IMR-90 (cell line): ENCODE measurements around the gene ATP2C2. TPM values are rescaled to one million over a fixed set of nuclear protein-coding genes. Genes with fewer than 3 reads are reported as not detected.

ENCODE experiments used
- ATAC-seq: fragments of 200-7000 bp; cut with Tn5 transposase; 2 replicates; pipeline ENCODE4 v1.9.1; 2020; ENCODE audit warnings: low read depth, mild to moderate bottlenecking, moderate library complexity
- BruUV-seq: library from RNA; stranded (reverse); fragments of 400-500 nt; replicated peaks from 2 replicates; lab custom pipeline; 2021; lab: Mats Ljungman, UMichigan
- CTCF ChIA-PET: fragments of 300-600 bp; formaldehyde crosslinking; extraction: SDS; loops from one replicate; lab custom pipeline; 2021; ENCODE audit warnings: antibody characterized with exemption; lab: Yijun Ruan, JAX
- POLR2A ChIA-PET: fragments of 300-600 bp; sonication (Branson Sonifier 250); formaldehyde crosslinking; loops from one replicate; lab custom pipeline; 2022; ENCODE audit warnings: antibody characterized with exemption; ENCODE audit not compliant: unreplicated experiment; lab: Charles Lee
- DNase-seq: peaks from one replicate; pipeline ENCODE4 v3.0.0; 2013
- H2AFZ ChIP-seq: replicated peaks from 2 replicates; pipeline ENCODE3; 2013; ENCODE audit warnings: low read length, mild to moderate bottlenecking; ENCODE audit not compliant: poor library complexity
- H2AK5ac ChIP-seq: 2 replicates; pipeline ENCODE4 v1.6.1; 2013; ENCODE audit warnings: low read depth, low read length, inconsistent platforms
- H2AK9ac ChIP-seq: replicated peaks from 2 replicates; pipeline ENCODE3; 2013; ENCODE audit warnings: mild to moderate bottlenecking, low read depth, low read length, moderate library complexity; ENCODE audit not compliant: poor library complexity
- H2BK120ac ChIP-seq: 2 replicates; pipeline ENCODE4 v1.6.1; 2013; ENCODE audit warnings: low read depth, low read length, inconsistent platforms
- H2BK15ac ChIP-seq: 3 replicates; pipeline ENCODE4 v1.6.1; 2013; ENCODE audit warnings: low read depth, low read length, inconsistent platforms
- H2BK20ac ChIP-seq: 2 replicates; pipeline ENCODE4 v1.6.1; 2013; ENCODE audit warnings: low read depth, mild to moderate bottlenecking, inconsistent platforms, low read length, moderate library complexity
- H2BK5ac ChIP-seq: 2 replicates; pipeline ENCODE4 v1.6.1; 2013; ENCODE audit warnings: mild to moderate bottlenecking, low read depth, low read length, inconsistent platforms; ENCODE audit not compliant: poor library complexity, severe bottlenecking
- H3K14ac ChIP-seq: replicated peaks from 2 replicates; pipeline ENCODE4 v1.6.1; 2013; ENCODE audit warnings: low read depth, low read length, inconsistent platforms
- H3K18ac ChIP-seq: 2 replicates; pipeline ENCODE4 v1.6.1; 2013; ENCODE audit warnings: low read depth, low read length, control low read depth
- H3K23ac ChIP-seq: 2 replicates; pipeline ENCODE4 v1.6.1; 2013; ENCODE audit warnings: low read depth, low read length, inconsistent platforms
- H3K27ac ChIP-seq: 2 replicates; pipeline ENCODE4 v1.5.1; 2013; ENCODE audit warnings: mild to moderate bottlenecking, control low read depth, low read length; ENCODE audit not compliant: insufficient read depth
- H3K27me3 ChIP-seq: 2 replicates; pipeline ENCODE4 v1.6.1; 2013; ENCODE audit warnings: low read length; ENCODE audit not compliant: control insufficient read depth, insufficient read depth
- H3K36me3 ChIP-seq: 2 replicates; pipeline ENCODE4 v1.6.1; 2013; ENCODE audit warnings: low read length, mixed read lengths; ENCODE audit not compliant: control insufficient read depth, insufficient read depth
- H3K4ac ChIP-seq: 2 replicates; pipeline ENCODE4 v1.6.1; 2013; ENCODE audit warnings: low read depth, low read length, inconsistent platforms
- H3K4me1 ChIP-seq: 2 replicates; pipeline ENCODE4 v1.6.1; 2013; ENCODE audit warnings: low read length, mixed read lengths; ENCODE audit not compliant: control insufficient read depth, insufficient read depth
- H3K4me2 ChIP-seq: 2 replicates; pipeline ENCODE4 v1.6.1; 2013; ENCODE audit warnings: low read depth, mild to moderate bottlenecking, control low read depth, low read length, moderate library complexity
- H3K4me3 ChIP-seq: 2 replicates; pipeline ENCODE4 v1.5.1; 2013; ENCODE audit warnings: low read depth, mild to moderate bottlenecking, control low read depth, low read length, moderate library complexity; ENCODE audit not compliant: insufficient read depth
- H3K56ac ChIP-seq: 2 replicates; pipeline ENCODE4 v1.6.1; 2013; ENCODE audit warnings: low read length, inconsistent platforms; ENCODE audit not compliant: insufficient read depth; ENCODE audit errors: extremely low read depth
- H3K79me1 ChIP-seq, 2 experiments: 2 replicates each; pipeline ENCODE4 v1.6.1; 2013; ENCODE audit warnings: low read length in 2 of 2, inconsistent platforms in 1 of 2, low read depth in 1 of 2
- H3K9ac ChIP-seq: 2 replicates; pipeline ENCODE4 v1.6.1; 2013; ENCODE audit warnings: low read depth, low read length, control low read depth
- H3K9me1 ChIP-seq: 2 replicates; pipeline ENCODE4 v1.6.1; 2013; ENCODE audit warnings: low read length, inconsistent platforms; ENCODE audit not compliant: insufficient read depth
- H3K9me3 ChIP-seq: 2 replicates; pipeline ENCODE4 v1.6.1; 2013; ENCODE audit warnings: low read length; ENCODE audit not compliant: control insufficient read depth, insufficient read depth
- H4K20me1 ChIP-seq: 2 replicates; pipeline ENCODE4 v1.6.1; 2013; ENCODE audit warnings: low read length, inconsistent platforms; ENCODE audit not compliant: insufficient read depth
- H4K5ac ChIP-seq: 2 replicates; pipeline ENCODE4 v1.6.1; 2013; ENCODE audit warnings: mild to moderate bottlenecking, low read depth, low read length, control low read depth
- H4K8ac ChIP-seq, 2 experiments: 2 replicates each; pipeline ENCODE4 v1.6.1; 2013; ENCODE audit warnings: low read depth in 2 of 2, low read length in 2 of 2, control low read depth in 1 of 2, inconsistent platforms in 1 of 2
- H4K91ac ChIP-seq: 2 replicates; pipeline ENCODE4 v1.6.1; 2013; ENCODE audit warnings: low read depth, low read length, inconsistent platforms; ENCODE audit not compliant: insufficient read depth
- BHLHE40 ChIP-seq: fragments of 150-350 bp; IDR thresholded peaks from 2 replicates; pipeline ENCODE4 v1.6.1; 2016; ENCODE audit warnings: mild to moderate bottlenecking, low read depth, low read length
- CEBPB ChIP-seq: IDR thresholded peaks from 2 replicates; pipeline ENCODE4 v1.6.1; 2012; ENCODE audit warnings: low read depth, low read length, improper control_type of control experiment
- CHD1 ChIP-seq: IDR thresholded peaks from 2 replicates; pipeline ENCODE4 v1.6.1; 2012; ENCODE audit warnings: low read depth, low read length, improper control_type of control experiment
- FOS ChIP-seq: fragments of 150-350 bp; IDR thresholded peaks from 2 replicates; pipeline ENCODE4 v1.6.1; 2016; ENCODE audit warnings: low read depth, low read length
- MAFK ChIP-seq: IDR thresholded peaks from 2 replicates; pipeline ENCODE4 v1.6.1; 2012; ENCODE audit warnings: low read depth, low read length, improper control_type of control experiment
- MAZ ChIP-seq: IDR thresholded peaks from 2 replicates; pipeline ENCODE4 v1.6.1; 2012; ENCODE audit warnings: low read depth, mild to moderate bottlenecking, low read length, improper control_type of control experiment, moderate library complexity, borderline replicate concordance
- MXI1 ChIP-seq: IDR thresholded peaks from 2 replicates; pipeline ENCODE4 v1.6.1; 2012; ENCODE audit warnings: low read depth, mild to moderate bottlenecking, low read length, moderate library complexity, borderline replicate concordance
- NFE2L2 ChIP-seq: fragments of 150-350 bp; IDR thresholded peaks from 2 replicates; pipeline ENCODE4 v1.6.1; 2016; ENCODE audit warnings: low read depth, mild to moderate bottlenecking, low read length
- POLR2A ChIP-seq: IDR thresholded peaks from 2 replicates; pipeline ENCODE4 v1.6.1; 2012; ENCODE audit warnings: mild to moderate bottlenecking, low read depth, low read length
- RAD21 ChIP-seq: IDR thresholded peaks from 2 replicates; pipeline ENCODE4 v1.6.1; 2012; ENCODE audit warnings: low read length, improper control_type of control experiment
- RCOR1 ChIP-seq: IDR thresholded peaks from 2 replicates; pipeline ENCODE4 v1.6.1; 2012; ENCODE audit warnings: mild to moderate bottlenecking, low read length, improper control_type of control experiment; ENCODE audit not compliant: insufficient replicate concordance
- RFX5 ChIP-seq: IDR thresholded peaks from 2 replicates; pipeline ENCODE4 v1.8.0; 2012; ENCODE audit warnings: low read depth, mild to moderate bottlenecking, low read length, moderate library complexity
- SMC3 ChIP-seq: fragments of 150-350 bp; IDR thresholded peaks from 2 replicates; pipeline ENCODE4 v1.6.1; 2016; ENCODE audit warnings: low read depth, mild to moderate bottlenecking, antibody characterized with exemption, low read length, moderate library complexity
- WGBS, 2 experiments: methylation state at CpG; one replicate each; pipeline versions ENCODE4 v1.1.5 to v1.1.7; 2013; ENCODE audit warnings: missing lambda C conversion rate in 2 of 2; ENCODE audit not compliant: insufficient read length in 1 of 2; ENCODE audit errors: extremely low coverage in 2 of 2; 5-methylcytosine and 5-hydroxymethylcytosine counted together
- dilution Hi-C: fragments of 300-500 bp; cut with HindIII; formaldehyde crosslinking; loops from one replicate; pipeline ENCODE4 v1.14.3; 2018; ENCODE audit warnings: low sequenced_read_pairs; ENCODE audit not compliant: unreplicated experiment
- in situ Hi-C: fragments of 300-500 bp; cut with MboI; formaldehyde crosslinking; loops from 3 replicates; pipeline ENCODE4 v1.14.3; 2019; ENCODE audit warnings: low sequenced_read_pairs, inconsistent platforms, mixed read lengths
- intact Hi-C: fragments of 100-400 bp; cut with micrococcal nuclease; formaldehyde crosslinking; loops from 2 replicates; pipeline ENCODE4 v1.10.0; 2022
- polyA plus RNA-seq, 3 experiments: library from polyadenylated mRNA; depleted of rRNA; stranded (reverse); fragments of >200 nt; gene quantifications; 2 replicates each; pipeline ENCODE4 v1.2.3, GENCODE V29; 2012; ENCODE audit warnings: low replicate concordance in 1 of 3
- total RNA-seq: library from RNA; depleted of rRNA; stranded (reverse); fragments of >200 nt; gene quantifications from 2 replicates; pipeline ENCODE4 v1.2.3, GENCODE V29; 2012
- TF ChIP-seq, protein P1 (sequence below): conservative IDR thresholded peaks from 2 replicates; pipeline ENCODE4 v1.5.1; 2012; ENCODE audit warnings: mild to moderate bottlenecking, low read depth, low read length, improper control_type of control experiment
- TF ChIP-seq, protein P2 (sequence below): fragments of 150-350 bp; IDR thresholded peaks from 2 replicates; pipeline ENCODE4 v1.6.1; 2017; ENCODE audit warnings: mild to moderate bottlenecking, antibody characterized with exemption, low read length, low read depth

The ATP2C2 gene
- total and polyA plus RNA-seq, 2 of the 4 experiments (the other 2 are of a cell fraction), result not detected

GRCh38 chr16:84449156-84450140 lies 81.1 kb downstream of the ATP2C2 start:
- H2BK20ac ChIP-seq, result no peak overlapping the region
- no peak overlapping the region for H4K5ac ChIP-seq
- H3K4me1 ChIP-seq, result no peaks in the 10 kb centered on the region
- H4K20me1 ChIP-seq, result peaks cover 2% of the 10 kb centered on the region
- no peak overlapping the region for H3K56ac ChIP-seq
- no peak overlapping the region for H2AFZ ChIP-seq
- dilution Hi-C loops (no loop called here), in situ Hi-C loops (no loop called here), intact Hi-C loops (no loop called here)
- no TSS peak for BruUV-seq
- 79% methylated on average over 25 of the region's 38 CpGs; no CpG with 5 or more reads in 1 of the 2 experiments for WGBS, 2 experiments
- CTCF ChIA-PET, result no interaction called here
- no peak overlapping the region for H4K8ac ChIP-seq
- no peak overlapping the region for H2BK5ac ChIP-seq
- peaks cover 12% of the 10 kb centered on the region for H3K9me1 ChIP-seq
- H3K23ac ChIP-seq, result no peak overlapping the region
- ATAC-seq, result no peak
- no peak overlapping the region for H2BK120ac ChIP-seq
- POLR2A ChIA-PET, result no interaction called here
- H3K36me3 ChIP-seq, result no peaks in the 10 kb centered on the region
- H3K4ac ChIP-seq, result no peak overlapping the region
- no peaks in the 10 kb centered on the region for H3K79me1 ChIP-seq
- H2AK5ac ChIP-seq, result no peak overlapping the region
- no peak overlapping the region for H3K27ac ChIP-seq
- no peak overlapping the region for H3K18ac ChIP-seq
- H3K9me3 ChIP-seq, result no peaks in the 10 kb centered on the region
- no peak overlapping the region for H2BK15ac ChIP-seq
- H3K27me3 ChIP-seq, result peaks cover under 1% of the 10 kb centered on the region; the same call in 1 of the 2 replicates
- H3K9ac ChIP-seq, result no peak overlapping the region
- no peak overlapping the region for H2AK9ac ChIP-seq
- no peak overlapping the region for H4K91ac ChIP-seq
- H3K14ac ChIP-seq, result no peak overlapping the region
- no peak overlapping the region for H3K4me3 ChIP-seq
- no peak for DNase-seq
- no peak overlapping the region for H3K4me2 ChIP-seq
- TF ChIP-seq, protein P1, sequence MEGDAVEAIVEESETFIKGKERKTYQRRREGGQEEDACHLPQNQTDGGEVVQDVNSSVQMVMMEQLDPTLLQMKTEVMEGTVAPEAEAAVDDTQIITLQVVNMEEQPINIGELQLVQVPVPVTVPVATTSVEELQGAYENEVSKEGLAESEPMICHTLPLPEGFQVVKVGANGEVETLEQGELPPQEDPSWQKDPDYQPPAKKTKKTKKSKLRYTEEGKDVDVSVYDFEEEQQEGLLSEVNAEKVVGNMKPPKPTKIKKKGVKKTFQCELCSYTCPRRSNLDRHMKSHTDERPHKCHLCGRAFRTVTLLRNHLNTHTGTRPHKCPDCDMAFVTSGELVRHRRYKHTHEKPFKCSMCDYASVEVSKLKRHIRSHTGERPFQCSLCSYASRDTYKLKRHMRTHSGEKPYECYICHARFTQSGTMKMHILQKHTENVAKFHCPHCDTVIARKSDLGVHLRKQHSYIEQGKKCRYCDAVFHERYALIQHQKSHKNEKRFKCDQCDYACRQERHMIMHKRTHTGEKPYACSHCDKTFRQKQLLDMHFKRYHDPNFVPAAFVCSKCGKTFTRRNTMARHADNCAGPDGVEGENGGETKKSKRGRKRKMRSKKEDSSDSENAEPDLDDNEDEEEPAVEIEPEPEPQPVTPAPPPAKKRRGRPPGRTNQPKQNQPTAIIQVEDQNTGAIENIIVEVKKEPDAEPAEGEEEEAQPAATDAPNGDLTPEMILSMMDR, result no peak
- TF ChIP-seq SMC3 (no peak), POLR2A (no peak), MAZ (no peak), CHD1 (no peak), MXI1 (no peak), CEBPB (no peak), MAFK (no peak), NFE2L2 (no peak), RFX5 (no peak), BHLHE40 (no peak), RAD21 (no peak), RCOR1 (no peak), FOS (no peak)
- TF ChIP-seq, protein P2, sequence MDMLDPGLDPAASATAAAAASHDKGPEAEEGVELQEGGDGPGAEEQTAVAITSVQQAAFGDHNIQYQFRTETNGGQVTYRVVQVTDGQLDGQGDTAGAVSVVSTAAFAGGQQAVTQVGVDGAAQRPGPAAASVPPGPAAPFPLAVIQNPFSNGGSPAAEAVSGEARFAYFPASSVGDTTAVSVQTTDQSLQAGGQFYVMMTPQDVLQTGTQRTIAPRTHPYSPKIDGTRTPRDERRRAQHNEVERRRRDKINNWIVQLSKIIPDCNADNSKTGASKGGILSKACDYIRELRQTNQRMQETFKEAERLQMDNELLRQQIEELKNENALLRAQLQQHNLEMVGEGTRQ, result no peak
